T-helper 1 cell treated with Interleukin-12 subunit alpha and Interleukin-12 subunit beta and Interleukin-4 antibody, amounts not matched to agents 30 μg/mL and 1 μg/mL, for 36 hours (primary cell): ENCODE measurements around the gene LECT2.

Experiments used
- H3K27ac Mint-ChIP-seq: one replicate; pipeline ENCODE4 v1.8.0; 2021; ENCODE audit warnings: mild to moderate bottlenecking, mixed read lengths
- H3K27me3 Mint-ChIP-seq: one replicate; pipeline ENCODE4 v1.8.0; 2021; ENCODE audit warnings: low read depth, mixed read lengths
- H3K36me3 Mint-ChIP-seq: one replicate; pipeline ENCODE4 v1.8.0; 2021; ENCODE audit warnings: low read depth, mixed read lengths
- H3K4me1 Mint-ChIP-seq: one replicate; pipeline ENCODE4 v1.8.0; 2021; ENCODE audit warnings: low read depth, mixed read lengths
- H3K4me3 Mint-ChIP-seq: one replicate; pipeline ENCODE4 v1.8.0; 2021; ENCODE audit warnings: mild to moderate bottlenecking, moderate library complexity, mixed read lengths
- H3K9me3 Mint-ChIP-seq: one replicate; pipeline ENCODE4 v1.8.0; 2021; ENCODE audit warnings: mixed read lengths

LECT2 gene

GRCh38 chr5:135934939-135935338 is 19.8 kb downstream of the LECT2 start:
- no peaks in the 10 kb centered on the region for H3K36me3 Mint-ChIP-seq
- no peak overlapping the region for H3K4me3 Mint-ChIP-seq
- no peaks in the 10 kb centered on the region for H3K4me1 Mint-ChIP-seq
- no peak overlapping the region for H3K27ac Mint-ChIP-seq
- peaks cover 45% of the 10 kb centered on the region for H3K27me3 Mint-ChIP-seq
- H3K9me3 Mint-ChIP-seq, result no peaks in the 10 kb centered on the region

GRCh38 chr5:135930949-135931295 is 23.9 kb downstream of the LECT2 start:
- Mint-ChIP-seq H3K9me3 (no peaks in the 10 kb centered on the region), H3K27ac (no peak overlapping the region), H3K36me3 (no peaks in the 10 kb centered on the region), H3K4me3 (no peak overlapping the region), H3K4me1 (no peaks in the 10 kb centered on the region), H3K27me3 (peaks cover 53% of the 10 kb centered on the region)

- Mint-ChIP-seq H3K4me1 (no peaks in the 10 kb centered on the region), H3K9me3 (no peaks in the 10 kb centered on the region), H3K27me3 (peaks cover 51% of the 10 kb centered on the region), H3K27ac (no peak overlapping the region), H3K36me3 (no peaks in the 10 kb centered on the region), H3K4me3 (no peak overlapping the region)
These were observed 24.5 kb downstream of the LECT2 start for GRCh38 chr5:135930029-135930948.

- Mint-ChIP-seq H3K36me3 (no peaks in the 10 kb centered on the region), H3K4me1 (no peaks in the 10 kb centered on the region), H3K4me3 (no peak overlapping the region), H3K9me3 (no peaks in the 10 kb centered on the region), H3K27ac (no peak overlapping the region), H3K27me3 (peaks cover 37% of the 10 kb centered on the region)
These were observed 33.4 kb downstream of the LECT2 start for GRCh38 chr5:135921388-135921787.

- Mint-ChIP-seq H3K4me3 (no peak overlapping the region), H3K4me1 (no peaks in the 10 kb centered on the region), H3K27me3 (peaks cover 31% of the 10 kb centered on the region), H3K36me3 (no peaks in the 10 kb centered on the region), H3K9me3 (no peaks in the 10 kb centered on the region), H3K27ac (no peak overlapping the region)
These were observed 34.6 kb downstream of the LECT2 start for GRCh38 chr5:135920199-135920598.

- H3K27ac Mint-ChIP-seq, result no peak overlapping the region
- H3K4me1 Mint-ChIP-seq, result no peaks in the 10 kb centered on the region
- no peaks in the 10 kb centered on the region for H3K9me3 Mint-ChIP-seq
- no peaks in the 10 kb centered on the region for H3K36me3 Mint-ChIP-seq
- no peak overlapping the region for H3K4me3 Mint-ChIP-seq
- peaks cover 27% of the 10 kb centered on the region for H3K27me3 Mint-ChIP-seq
These were observed 38.0 kb downstream of the LECT2 start for GRCh38 chr5:135916638-135917263.

GRCh38 chr5:135915466-135916001 is 39.2 kb downstream of the LECT2 start:
- Mint-ChIP-seq H3K27me3 (peaks cover 28% of the 10 kb centered on the region), H3K27ac (no peak overlapping the region), H3K9me3 (no peaks in the 10 kb centered on the region), H3K36me3 (no peaks in the 10 kb centered on the region), H3K4me1 (no peaks in the 10 kb centered on the region), H3K4me3 (no peak overlapping the region)

GRCh38 chr5:135913713-135914626 is 40.8 kb downstream of the LECT2 start:
- H3K4me3 Mint-ChIP-seq, result no peak overlapping the region
- H3K27ac Mint-ChIP-seq, result no peak overlapping the region
- peaks cover 41% of the 10 kb centered on the region for H3K27me3 Mint-ChIP-seq
- no peaks in the 10 kb centered on the region for H3K36me3 Mint-ChIP-seq
- no peaks in the 10 kb centered on the region for H3K9me3 Mint-ChIP-seq
- H3K4me1 Mint-ChIP-seq, result no peaks in the 10 kb centered on the region

- no peak overlapping the region for H3K4me3 Mint-ChIP-seq
- H3K9me3 Mint-ChIP-seq, result no peaks in the 10 kb centered on the region
- peaks cover 28% of the 10 kb centered on the region for H3K27me3 Mint-ChIP-seq
- no peaks in the 10 kb centered on the region for H3K4me1 Mint-ChIP-seq
- no peak overlapping the region for H3K27ac Mint-ChIP-seq
- no peaks in the 10 kb centered on the region for H3K36me3 Mint-ChIP-seq
These were observed 49.6 kb downstream of the LECT2 start for GRCh38 chr5:135905144-135905543.

GRCh38 chr5:135901633-135902032 is 53.1 kb downstream of the LECT2 start:
- H3K27ac Mint-ChIP-seq, result no peak overlapping the region
- H3K9me3 Mint-ChIP-seq, result no peaks in the 10 kb centered on the region

GRCh38 chr5:135900276-135900675 is 54.5 kb downstream of the LECT2 start:
- Mint-ChIP-seq H3K4me1 (no peaks in the 10 kb centered on the region), H3K27me3 (peaks cover 38% of the 10 kb centered on the region), H3K36me3 (no peaks in the 10 kb centered on the region), H3K9me3 (no peaks in the 10 kb centered on the region), H3K4me3 (no peak overlapping the region), H3K27ac (no peak overlapping the region)

More at GRCh38 chr5:135901633-135902032, 53.1 kb downstream of the LECT2 start:
- Mint-ChIP-seq H3K36me3 (no peaks in the 10 kb centered on the region), H3K27me3 (peaks cover 27% of the 10 kb centered on the region), H3K4me3 (no peak overlapping the region), H3K4me1 (no peaks in the 10 kb centered on the region)

GRCh38 chr5:135898651-135899050 is 56.1 kb downstream of the LECT2 start:
- Mint-ChIP-seq H3K9me3 (no peaks in the 10 kb centered on the region), H3K4me3 (no peak overlapping the region), H3K27ac (no peak overlapping the region), H3K27me3 (peaks cover 45% of the 10 kb centered on the region), H3K36me3 (no peaks in the 10 kb centered on the region), H3K4me1 (no peaks in the 10 kb centered on the region)
